Activated T-cell treated with anti-CD3 and anti-CD28 coated beads for 1 hour (primary cell): ENCODE measurements around the gene ATP11A.

Source experiments
- DNase-seq: peaks from one replicate; pipeline ENCODE4 v3.0.0-alpha.2; 2020; ENCODE audit warnings: low read depth

Gene ATP11A

DNA sequence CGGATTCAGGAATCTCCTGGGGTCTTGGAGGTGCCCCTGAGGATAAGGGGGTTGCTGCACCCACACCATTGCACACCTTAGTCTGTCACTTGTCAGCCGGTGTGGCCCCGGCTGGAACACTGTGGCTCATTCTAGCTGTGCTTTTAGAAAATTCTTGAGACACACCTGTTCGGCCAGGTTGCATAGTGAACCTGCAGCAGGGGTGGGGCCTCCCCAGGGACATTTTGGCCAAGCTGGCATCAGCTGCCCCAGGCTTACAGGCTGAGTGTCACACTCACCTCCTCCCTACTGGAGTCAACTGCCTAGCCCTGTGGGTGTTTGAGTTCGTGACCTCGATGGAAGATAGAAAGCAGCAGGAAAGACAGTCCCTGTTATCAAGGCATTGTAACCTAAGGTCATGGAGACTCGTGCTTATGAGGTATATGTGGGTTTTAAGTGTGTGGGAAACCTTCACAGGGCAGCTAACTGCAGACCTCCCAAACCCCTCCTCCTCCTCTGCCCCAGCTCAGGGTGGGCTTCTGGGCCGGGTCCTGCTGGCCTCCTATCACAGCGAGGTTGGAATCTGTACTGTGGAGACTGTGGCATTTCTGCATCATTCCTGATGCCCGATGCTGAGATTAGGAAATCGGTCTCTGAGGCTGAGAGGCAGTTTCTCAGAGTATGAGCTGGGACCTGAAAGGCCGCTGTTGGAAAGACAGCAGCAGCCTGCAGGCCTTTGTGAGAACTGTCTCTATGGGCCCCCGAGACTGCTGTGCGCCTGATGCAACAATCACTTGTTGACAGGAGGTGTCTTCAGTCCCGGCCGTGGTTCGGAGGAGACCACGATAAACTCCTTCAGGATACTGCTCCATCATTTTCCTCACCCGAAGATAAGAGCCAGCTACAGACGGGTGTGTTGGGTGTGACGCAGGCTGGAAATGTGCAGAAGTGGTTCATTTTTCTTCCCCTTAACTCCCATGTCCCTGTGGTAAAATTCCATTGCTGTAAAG is 72.2 kb downstream of the ATP11A start:
- no peak for DNase-seq

GRCh38 chr13:112762690-112763080 is 72.8 kb downstream of the ATP11A start:
- no peak for DNase-seq

GRCh38 chr13:112764028-112764427 is 74.2 kb downstream of the ATP11A start:
- no peak for DNase-seq

GRCh38 chr13:112764864-112765561 is 75.2 kb downstream of the ATP11A start:
- no peak for DNase-seq

- DNase-seq = no peak
These were observed 75.9 kb downstream of the ATP11A start for GRCh38 chr13:112765731-112766130.

DNA sequence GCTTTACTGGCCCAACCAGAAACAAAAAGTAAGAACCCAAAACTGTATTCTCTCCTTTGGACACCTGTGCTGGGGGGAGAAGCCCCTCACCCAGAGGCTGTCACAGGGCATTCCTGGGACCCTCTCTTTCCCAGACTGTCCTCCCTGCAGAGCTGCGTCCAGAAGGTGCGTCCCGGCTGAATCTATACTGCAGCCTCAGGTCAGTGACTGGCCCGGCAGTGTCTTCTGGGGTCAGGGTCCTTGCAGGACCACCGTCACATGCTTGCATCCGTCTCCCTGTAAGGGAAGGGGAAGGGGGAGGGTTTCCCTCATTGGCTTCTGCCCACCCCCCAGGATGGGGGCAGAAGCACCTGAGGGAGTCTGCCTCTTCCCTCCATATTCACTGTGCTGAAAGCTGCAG is 76.5 kb downstream of the ATP11A start:
- DNase-seq = no peak

GRCh38 chr13:112767506-112768471 is 78.0 kb downstream of the ATP11A start:
- DNase-seq = no peak

- no peak for DNase-seq
These were observed 79.1 kb downstream of the ATP11A start for GRCh38 chr13:112768795-112769481.

DNA sequence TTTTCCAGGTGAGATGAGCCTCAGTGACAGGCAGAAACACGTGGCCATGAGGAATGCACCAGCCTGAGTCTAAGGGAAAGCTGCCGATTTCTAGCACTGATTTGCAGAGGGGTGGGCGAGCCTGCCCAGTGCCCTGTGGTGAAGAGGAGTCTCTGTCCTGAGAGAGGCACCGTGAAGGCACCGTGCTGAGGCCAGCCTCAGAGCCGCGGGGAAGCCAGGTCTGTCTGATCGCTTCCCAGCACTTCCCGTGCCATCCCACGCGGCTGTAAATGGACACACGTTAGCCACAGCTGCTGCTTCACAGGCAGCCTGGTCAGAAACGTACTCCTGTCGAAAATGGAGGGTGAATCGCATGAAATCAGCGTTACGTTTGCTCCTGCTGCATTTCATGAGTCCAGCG is 79.8 kb downstream of the ATP11A start:
- no peak for DNase-seq

DNA sequence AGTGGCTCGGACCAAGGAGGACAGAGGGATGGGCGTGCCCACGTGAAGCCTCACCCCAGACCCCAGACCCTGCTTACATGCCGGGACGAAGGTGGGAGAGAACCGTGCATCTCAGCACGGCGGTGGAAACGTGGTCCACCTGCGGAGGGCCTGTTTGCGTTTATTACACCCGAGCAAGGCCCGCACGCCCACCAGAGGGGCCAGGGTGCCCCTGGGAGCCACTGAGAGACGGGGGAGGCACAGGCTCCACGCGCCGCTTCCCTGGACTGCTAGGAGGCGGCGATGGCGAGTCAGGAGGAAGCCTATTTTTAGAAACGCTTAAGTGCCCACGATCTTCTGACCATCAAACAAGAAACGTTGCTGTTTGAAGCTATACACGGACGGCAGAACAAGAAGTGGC is 80.7 kb downstream of the ATP11A start:
- no peak for DNase-seq

DNA sequence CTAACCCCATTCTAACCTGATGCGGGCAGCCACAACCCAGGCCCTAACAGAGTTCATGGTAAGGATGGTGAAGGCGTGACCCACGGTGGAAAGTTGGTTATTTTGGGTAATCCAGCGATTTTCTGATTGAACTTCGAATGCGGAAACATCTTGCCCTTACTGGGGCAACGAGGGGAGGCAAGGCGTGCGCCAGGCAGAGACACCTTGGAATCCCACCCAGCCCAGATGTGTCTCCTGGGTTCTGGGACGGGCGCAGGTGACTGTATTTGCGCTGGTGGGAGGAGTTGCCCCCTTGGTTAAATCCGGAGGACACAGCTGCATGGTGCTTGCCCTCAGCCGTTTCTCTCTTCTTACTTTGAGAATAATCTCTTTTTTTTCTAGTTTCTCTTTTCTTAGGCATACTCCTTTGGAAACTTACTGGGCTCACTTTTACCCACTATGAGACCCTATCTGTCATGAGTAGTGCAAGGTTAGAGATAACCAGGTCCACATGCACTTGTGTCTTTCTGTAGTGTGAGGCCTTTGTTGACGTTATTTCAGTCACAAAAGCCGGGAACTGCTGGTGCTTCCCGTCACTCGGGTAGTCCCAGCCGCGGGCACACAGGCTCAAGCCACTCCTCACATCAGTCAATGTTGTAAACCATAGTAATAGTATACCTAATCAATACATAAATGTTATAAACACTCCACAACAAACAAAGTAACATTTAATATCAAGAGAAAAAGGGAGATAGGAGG is 81.5 kb downstream of the ATP11A start:
- no peak for DNase-seq

DNA sequence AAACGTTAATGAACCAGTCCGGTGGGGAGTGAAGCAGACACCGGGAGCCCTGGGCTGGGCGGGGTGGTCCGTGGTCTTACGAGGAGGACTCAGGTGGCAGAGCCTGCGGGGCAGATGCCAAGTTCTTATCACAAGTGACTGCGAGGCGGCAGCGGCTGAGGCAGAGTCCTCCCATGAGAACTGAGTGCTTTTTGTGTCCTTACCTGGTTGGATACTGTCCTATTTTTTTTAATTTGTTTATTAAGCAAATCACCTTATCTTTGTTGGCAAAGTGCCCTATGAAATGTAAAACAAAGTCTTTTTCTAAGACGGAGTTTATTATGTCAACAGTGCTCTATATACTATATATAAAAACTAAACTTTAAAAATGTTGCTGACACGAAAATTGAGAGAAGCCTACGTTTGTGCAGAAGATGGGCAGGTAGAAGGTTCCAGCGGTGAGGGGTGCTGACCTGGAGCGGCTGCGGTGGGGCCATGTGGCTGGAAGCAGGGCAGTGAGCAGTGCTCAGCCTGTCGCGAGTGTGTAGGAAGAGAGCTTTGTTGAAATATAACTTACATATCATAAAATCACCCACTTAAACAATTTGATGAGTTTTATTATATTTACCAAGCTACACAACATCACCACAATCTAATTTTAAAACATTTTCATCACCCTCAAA is 82.2 kb downstream of the ATP11A start:
- no peak for DNase-seq

GRCh38 chr13:112772539-112772909 is 82.7 kb downstream of the ATP11A start:
- DNase-seq = no peak

GRCh38 chr13:112772929-112773328 is 83.1 kb downstream of the ATP11A start:
- DNase-seq = no peak

DNA sequence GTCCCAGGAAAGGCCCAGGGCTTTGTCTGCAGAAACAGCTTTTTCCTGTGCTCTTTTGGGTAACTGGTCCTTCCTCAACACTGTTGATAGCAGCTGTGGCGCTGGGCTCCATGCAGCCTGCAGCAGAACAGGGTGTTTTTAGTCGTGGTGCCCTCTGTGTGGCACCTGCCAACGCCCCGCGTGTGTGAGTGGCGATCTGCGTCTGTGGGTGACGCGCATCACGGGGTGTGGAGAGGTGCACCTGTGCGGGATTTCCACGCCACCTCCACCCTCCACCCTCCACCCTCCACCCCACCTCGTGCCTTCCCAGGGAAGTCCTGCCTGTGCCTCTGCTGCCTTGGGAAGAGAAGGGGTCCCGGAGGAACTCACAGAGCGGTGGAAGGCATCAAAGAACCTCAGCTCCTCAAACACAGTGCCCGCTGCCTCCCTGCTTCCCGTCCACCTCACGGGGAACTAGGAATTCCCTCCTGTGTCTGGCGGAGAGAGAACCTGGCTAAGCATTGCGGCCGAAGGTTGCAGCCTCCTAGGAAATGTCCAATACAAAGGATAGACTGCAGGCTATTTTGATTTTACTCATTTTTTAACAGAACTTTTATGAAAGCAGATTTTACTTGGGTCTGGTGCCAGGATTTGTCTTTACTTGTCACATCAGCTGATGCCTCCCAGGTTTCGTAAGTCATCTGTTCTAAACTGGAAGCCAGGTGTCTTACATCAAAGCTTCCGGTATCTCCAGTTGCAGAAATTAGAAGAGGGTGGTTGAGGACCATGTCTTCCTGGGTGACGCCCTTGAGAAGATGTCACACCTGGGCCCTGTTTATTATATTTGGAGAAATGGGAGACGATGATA is 84.0 kb downstream of the ATP11A start:
- no peak for DNase-seq

GRCh38 chr13:112774448-112774792 is 84.6 kb downstream of the ATP11A start:
- DNase-seq = no peak

DNA sequence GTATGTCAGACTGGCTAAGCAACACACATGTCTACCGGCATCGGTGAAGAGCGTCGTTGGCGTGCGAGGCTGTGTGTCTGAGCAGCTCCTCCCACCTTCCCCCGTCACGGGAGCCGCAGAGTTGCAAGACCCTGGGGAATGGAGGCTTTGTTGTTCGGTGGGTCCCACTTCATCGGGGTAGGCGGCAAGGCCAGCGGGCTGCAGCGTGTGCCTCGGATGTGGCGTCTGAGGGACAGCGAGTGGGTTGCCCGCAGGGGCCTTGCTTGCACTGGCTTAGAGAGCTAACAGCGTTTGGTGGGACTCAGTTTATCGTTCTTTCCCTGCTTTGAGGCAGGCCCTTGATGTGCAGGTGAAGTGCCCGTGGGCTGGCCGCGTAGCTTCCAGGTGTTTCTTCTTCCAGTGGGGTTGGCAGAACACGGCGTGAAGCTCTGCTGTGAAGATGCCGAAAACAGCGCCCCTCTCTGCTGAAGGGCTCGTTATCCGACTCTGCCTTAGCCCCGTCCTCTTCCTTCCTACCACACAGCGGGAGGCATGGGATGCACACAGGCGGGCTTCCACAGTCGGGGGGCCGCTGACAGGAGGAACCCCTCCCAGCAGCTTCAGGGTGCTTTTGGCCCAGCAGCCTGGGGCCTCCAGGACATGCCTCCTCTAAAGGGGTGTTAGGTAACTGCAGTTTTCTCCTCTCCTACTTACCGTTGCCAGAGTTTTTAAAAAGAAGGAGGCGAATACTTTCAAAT is 85.2 kb downstream of the ATP11A start:
- no peak for DNase-seq

DNA sequence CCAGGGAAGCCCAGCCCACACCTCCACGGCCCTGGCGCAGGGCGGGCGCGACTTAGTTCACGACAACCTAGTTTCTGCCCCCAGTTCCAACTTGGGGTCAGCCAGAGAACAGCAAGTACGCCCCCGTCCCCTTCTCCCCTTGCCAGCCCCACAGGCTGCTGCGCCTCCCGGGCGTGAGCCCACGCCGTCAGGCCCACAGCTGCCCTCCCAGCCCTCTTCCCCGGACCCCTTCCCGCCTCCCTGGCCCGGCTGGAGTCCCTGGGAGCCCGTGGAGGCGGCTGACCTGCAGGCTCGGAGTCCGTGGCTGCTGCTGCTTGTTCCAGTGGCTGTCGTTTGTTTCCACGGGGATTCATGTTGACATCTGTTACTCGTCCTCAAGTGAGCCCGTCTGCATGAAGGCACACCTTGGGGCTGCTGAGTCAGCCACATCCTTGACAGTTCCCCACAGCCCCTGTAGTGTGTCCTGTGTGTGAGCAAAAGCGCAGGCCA is 86.0 kb downstream of the ATP11A start:
- no peak for DNase-seq

DNA sequence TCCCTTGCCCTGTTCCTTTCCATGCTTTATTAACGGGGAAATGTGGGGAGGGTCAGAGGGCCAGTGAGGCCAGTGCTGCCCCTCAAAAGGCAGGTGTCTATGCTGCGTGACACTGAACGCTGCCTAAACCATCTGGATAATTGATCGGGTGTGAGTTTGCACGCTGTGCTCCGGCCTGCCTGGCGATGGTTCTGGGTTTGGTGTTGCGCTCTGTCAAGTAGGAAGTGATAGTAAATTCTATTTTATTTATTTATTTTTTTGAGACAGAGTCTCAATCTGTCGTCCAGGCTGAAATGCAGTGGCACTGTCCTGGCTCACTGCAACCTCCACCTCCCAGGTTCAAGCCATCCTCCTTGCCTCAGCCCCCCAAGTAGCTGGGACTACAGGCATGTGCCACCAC is 86.5 kb downstream of the ATP11A start:
- no peak for DNase-seq
